ENCODE data around the gene KRT28. TPM values are rescaled to one million over a fixed set of nuclear protein-coding genes. Genes with fewer than 3 reads are reported as not detected.
A peak's percentile ranks its signal among the peaks of the same experiment; 100 is the strongest.

Gene KRT28
- polyA plus RNA-seq, 3 donors = not detected

GRCh38 chr17:40843242-40843641 is 43.5 kb upstream of the KRT28 start:
- Histone ChIP-seq H3K4me2 (replicated peaks; ENCODE audit: extremely low read depth, low read length, poor library complexity, severe bottlenecking) (no peak overlapping the region), H3K27me3 (ENCODE audit: control insufficient read depth in 2 of 2, insufficient read depth in 2 of 2, low read length in 2 of 2) (peaks cover 7 to 14% of the 10 kb centered on the region in 2 donors), H3K27ac (ENCODE audit: low read depth in 1 of 2, low read length in 2 of 2) (no peak overlapping the region), H3K9me3 (replicated peaks in 1 of 2; ENCODE audit: control insufficient read depth in 1 of 2, insufficient read depth in 1 of 2, low read length in 2 of 2) (no peaks in the 10 kb centered on the region), H3K36me3 (replicated peaks in 1 of 2; ENCODE audit: control insufficient read depth in 1 of 2, insufficient read depth in 2 of 2, low read length in 2 of 2) (no peaks in the 10 kb centered on the region), H2AFZ (ENCODE audit: insufficient read depth, low read depth, low read length, poor library complexity, severe bottlenecking) (no peak overlapping the region), H3K79me2 (ENCODE audit: insufficient read depth, low read length) (no peaks in the 10 kb centered on the region), H3K9ac (ENCODE audit: insufficient read depth, low read length, poor library complexity, severe bottlenecking) (no peak overlapping the region), H4K20me1 (ENCODE audit: insufficient read depth, low read length) (no peaks in the 10 kb centered on the region), H3K4me1 (ENCODE audit: control insufficient read depth in 1 of 2, insufficient read depth in 2 of 2, low read length in 2 of 2) (no peaks in the 10 kb centered on the region), H3K4me3 (replicated peaks in 1 of 3; ENCODE audit: low read depth in 2 of 3, low read length in 3 of 3) (no peak overlapping the region)
- TF ChIP-seq CTCF (IDR thresholded peaks at IDR 0.05) = no peak
- Mint-ChIP-seq H3K27ac (no peak overlapping the region), H3K36me3 (no peaks in the 10 kb centered on the region), H3K4me3 (peak overlapping the region in 1 of 2 donors; percentile 27), H3K27me3 (ENCODE audit: low read depth in 3 of 3) (peaks cover 20 to 50% (median 34%) of the 10 kb centered on the region in 3 donors), H3K4me1 (no peaks in the 10 kb centered on the region), H3K9me3 (peaks cover 0 to 8% (median 0%) of the 10 kb centered on the region in 7 donors)
- intact Hi-C loops (cut with micrococcal nuclease) = no loop called here
- DNase-seq = no peak
- WGBS (ENCODE audit: insufficient coverage) = no CpG with 5 or more reads among the region's 3 CpGs

- Histone ChIP-seq H3K9me3 (replicated peaks in 1 of 2; ENCODE audit: control insufficient read depth in 1 of 2, insufficient read depth in 1 of 2, low read length in 2 of 2) (no peaks in the 10 kb centered on the region), H3K79me2 (ENCODE audit: insufficient read depth, low read length) (no peaks in the 10 kb centered on the region), H3K36me3 (replicated peaks in 1 of 2; ENCODE audit: control insufficient read depth in 1 of 2, insufficient read depth in 2 of 2, low read length in 2 of 2) (no peaks in the 10 kb centered on the region), H4K20me1 (ENCODE audit: insufficient read depth, low read length) (no peaks in the 10 kb centered on the region), H3K4me2 (replicated peaks; ENCODE audit: extremely low read depth, low read length, poor library complexity, severe bottlenecking) (no peak overlapping the region), H3K27me3 (ENCODE audit: control insufficient read depth in 2 of 2, insufficient read depth in 2 of 2, low read length in 2 of 2) (peaks cover 7 to 13% of the 10 kb centered on the region in 2 donors), H3K27ac (ENCODE audit: low read depth in 1 of 2, low read length in 2 of 2) (no peak overlapping the region), H3K4me3 (replicated peaks in 1 of 3; ENCODE audit: low read depth in 2 of 3, low read length in 3 of 3) (no peak overlapping the region), H2AFZ (ENCODE audit: insufficient read depth, low read depth, low read length, poor library complexity, severe bottlenecking) (no peak overlapping the region), H3K4me1 (ENCODE audit: control insufficient read depth in 1 of 2, insufficient read depth in 2 of 2, low read length in 2 of 2) (no peaks in the 10 kb centered on the region), H3K9ac (ENCODE audit: insufficient read depth, low read length, poor library complexity, severe bottlenecking) (no peak overlapping the region)
- Mint-ChIP-seq H3K27ac (no peak overlapping the region), H3K9me3 (peaks cover 0 to 8% (median 0%) of the 10 kb centered on the region in 7 donors), H3K4me3 (no peak overlapping the region), H3K27me3 (ENCODE audit: low read depth in 3 of 3) (peaks cover 18 to 44% (median 32%) of the 10 kb centered on the region in 3 donors), H3K4me1 (no peaks in the 10 kb centered on the region), H3K36me3 (no peaks in the 10 kb centered on the region)
- no peak for TF ChIP-seq CTCF (IDR thresholded peaks at IDR 0.05)
- intact Hi-C loops (cut with micrococcal nuclease) = no loop called here
- no peak for DNase-seq
- no CpG with 5 or more reads among the region's 3 CpGs for WGBS (ENCODE audit: insufficient coverage)
Observed at GRCh38 chr17:40841246-40841645, 41.5 kb upstream of the KRT28 start.

Data from CD14-positive monocyte (primary cell).